PC-9 (cell line): ENCODE measurements around the gene GPR35. TPM values are rescaled to one million over a fixed set of nuclear protein-coding genes. Genes with fewer than 3 reads are reported as not detected.

Experiments
- BruUV-seq: library from RNA; stranded (reverse); fragments of 400-500 nt; replicated peaks from 2 replicates; lab custom pipeline; 2021; lab: Mats Ljungman, UMichigan
- CTCF ChIA-PET: fragments of 300-600 bp; sonication (Branson Sonifier 250); formaldehyde crosslinking; loops from one replicate; lab custom pipeline; 2022; ENCODE audit warnings: antibody characterized with exemption; lab: Charles Lee
- POLR2A ChIA-PET: fragments of 300-600 bp; sonication (Branson Sonifier 250); formaldehyde crosslinking; loops from one replicate; lab custom pipeline; 2022; ENCODE audit warnings: antibody characterized with exemption; ENCODE audit not compliant: unreplicated experiment; lab: Charles Lee
- DNase-seq, 2 experiments: peaks; one replicate each; pipeline versions ENCODE4 v3.0.0 to v3.0.0-alpha.2; 2015 to 2022; ENCODE audit warnings: mixed read lengths in 1 of 2
- H2AFZ ChIP-seq: fragments of 200-600 bp; sonication (generic); 2 replicates; pipeline ENCODE4 v1.8.1; 2017; ENCODE audit warnings: antibody characterized with exemption
- H3F3A ChIP-seq: fragments of 200-600 bp; sonication (generic); 2 replicates; pipeline ENCODE4 v1.8.1; 2017; ENCODE audit warnings: antibody characterized with exemption, mild to moderate bottlenecking, low read depth; ENCODE audit not compliant: insufficient read depth
- H3K27ac ChIP-seq: fragments of 200-600 bp; sonication (generic); 2 replicates; pipeline ENCODE4 v1.6.1; 2016; ENCODE audit warnings: mixed run types
- H3K27me3 ChIP-seq: fragments of 200-600 bp; sonication (generic); 2 replicates; pipeline ENCODE4 v1.6.1; 2016; ENCODE audit warnings: low read depth, mixed run types; ENCODE audit not compliant: insufficient read depth
- H3K36me3 ChIP-seq: fragments of 200-600 bp; sonication (generic); 2 replicates; pipeline ENCODE4 v1.6.1; 2016; ENCODE audit warnings: low read depth, mixed run types
- H3K4me1 ChIP-seq: fragments of 200-600 bp; sonication (generic); replicated peaks from 2 replicates; pipeline ENCODE4 v1.6.1; 2016; ENCODE audit warnings: mixed run types; ENCODE audit not compliant: insufficient read depth
- H3K4me2 ChIP-seq: fragments of 200-600 bp; sonication (generic); 2 replicates; pipeline ENCODE4 v1.6.1; 2017; ENCODE audit warnings: mixed run types
- H3K4me3 ChIP-seq: fragments of 200-600 bp; sonication (generic); 2 replicates; pipeline ENCODE4 v1.6.1; 2016; ENCODE audit warnings: mixed run types
- H3K79me2 ChIP-seq: fragments of 200-600 bp; sonication (generic); 2 replicates; pipeline ENCODE4 v1.6.1; 2017; ENCODE audit warnings: low read depth, mixed run types
- H3K9me2 ChIP-seq: fragments of 200-600 bp; sonication (generic); 2 replicates; pipeline ENCODE4 v1.8.1; 2017; ENCODE audit warnings: mild to moderate bottlenecking; ENCODE audit not compliant: insufficient read depth
- H3K9me3 ChIP-seq: fragments of 200-600 bp; sonication (generic); 2 replicates; pipeline ENCODE4 v1.8.1; 2016; ENCODE audit warnings: low read depth; ENCODE audit not compliant: insufficient read depth
- H4K20me1 ChIP-seq: fragments of 200-600 bp; sonication (generic); 2 replicates; pipeline ENCODE4 v1.8.1; 2017; ENCODE audit not compliant: insufficient read depth
- EZH2 ChIP-seq: fragments of 200-600 bp; sonication (generic); IDR thresholded peaks from 2 replicates; pipeline ENCODE4 v1.8.0; 2017; ENCODE audit warnings: antibody characterized with exemption, low read depth
- intact Hi-C: fragments of 100-400 bp; cut with micrococcal nuclease; formaldehyde crosslinking; loops from one replicate; pipeline ENCODE4 v1.10.0; 2022; ENCODE audit not compliant: unreplicated experiment
- total RNA-seq: library from RNA; stranded (reverse); gene quantifications from 2 replicates; pipeline ENCODE4 v1.2.3, GENCODE V29; 2021
- TF ChIP-seq, protein P1 (sequence below): fragments of 200-600 bp; sonication (generic); conservative IDR thresholded peaks from 2 replicates; pipeline ENCODE4 v1.6.1; 2017; ENCODE audit warnings: mixed run types, antibody characterized with exemption, mild to moderate bottlenecking, moderate library complexity

The GPR35 gene
- total RNA-seq, 1 experiment from 2014 or later = 1.1 TPM

DNA sequence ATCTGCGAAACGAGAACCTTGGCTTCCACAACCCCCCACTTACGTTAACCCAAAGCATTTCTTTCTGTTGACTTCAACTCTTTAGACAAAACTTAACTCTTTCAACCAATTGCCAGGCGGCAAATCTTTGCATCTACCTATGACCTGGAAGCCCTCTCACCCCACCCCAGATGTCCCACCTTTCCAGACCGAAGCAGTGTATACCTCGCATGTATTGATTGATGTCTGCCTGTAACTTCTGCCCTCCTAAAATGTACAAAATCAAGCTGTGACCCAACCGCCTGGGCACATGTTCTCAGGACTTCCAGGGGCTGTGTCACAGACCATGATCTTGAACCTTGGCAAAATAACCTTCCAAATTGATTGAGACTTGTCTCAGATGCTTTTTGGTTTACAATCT lies 45.1 kb downstream of the GPR35 start:
- Histone ChIP-seq H2AFZ (no peak overlapping the region), H3K79me2 (no peaks in the 10 kb centered on the region), H3K36me3 (no peaks in the 10 kb centered on the region), H3K9me3 (no peaks in the 10 kb centered on the region), H3K4me2 (no peak overlapping the region), H3K27ac (no peak overlapping the region), H3K27me3 (peaks cover 91% of the 10 kb centered on the region), H3F3A (no peaks in the 10 kb centered on the region), H4K20me1 (no peaks in the 10 kb centered on the region), H3K4me3 (no peak overlapping the region), H3K9me2 (no peaks in the 10 kb centered on the region), H3K4me1 (no peaks in the 10 kb centered on the region)
- CTCF ChIA-PET = interaction anchor here (0.7 kb wide), 1 partner anchor 171 kb away, joined by 3 read pairs; no protein-coding TSS in a partner anchor
- no TSS peak for BruUV-seq
- POLR2A ChIA-PET = no interaction called here
- TF ChIP-seq, protein P1, sequence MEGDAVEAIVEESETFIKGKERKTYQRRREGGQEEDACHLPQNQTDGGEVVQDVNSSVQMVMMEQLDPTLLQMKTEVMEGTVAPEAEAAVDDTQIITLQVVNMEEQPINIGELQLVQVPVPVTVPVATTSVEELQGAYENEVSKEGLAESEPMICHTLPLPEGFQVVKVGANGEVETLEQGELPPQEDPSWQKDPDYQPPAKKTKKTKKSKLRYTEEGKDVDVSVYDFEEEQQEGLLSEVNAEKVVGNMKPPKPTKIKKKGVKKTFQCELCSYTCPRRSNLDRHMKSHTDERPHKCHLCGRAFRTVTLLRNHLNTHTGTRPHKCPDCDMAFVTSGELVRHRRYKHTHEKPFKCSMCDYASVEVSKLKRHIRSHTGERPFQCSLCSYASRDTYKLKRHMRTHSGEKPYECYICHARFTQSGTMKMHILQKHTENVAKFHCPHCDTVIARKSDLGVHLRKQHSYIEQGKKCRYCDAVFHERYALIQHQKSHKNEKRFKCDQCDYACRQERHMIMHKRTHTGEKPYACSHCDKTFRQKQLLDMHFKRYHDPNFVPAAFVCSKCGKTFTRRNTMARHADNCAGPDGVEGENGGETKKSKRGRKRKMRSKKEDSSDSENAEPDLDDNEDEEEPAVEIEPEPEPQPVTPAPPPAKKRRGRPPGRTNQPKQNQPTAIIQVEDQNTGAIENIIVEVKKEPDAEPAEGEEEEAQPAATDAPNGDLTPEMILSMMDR = no peak
- TF ChIP-seq EZH2 = no peak
- DNase-seq = no peak
- intact Hi-C loops = no loop called here

DNA sequence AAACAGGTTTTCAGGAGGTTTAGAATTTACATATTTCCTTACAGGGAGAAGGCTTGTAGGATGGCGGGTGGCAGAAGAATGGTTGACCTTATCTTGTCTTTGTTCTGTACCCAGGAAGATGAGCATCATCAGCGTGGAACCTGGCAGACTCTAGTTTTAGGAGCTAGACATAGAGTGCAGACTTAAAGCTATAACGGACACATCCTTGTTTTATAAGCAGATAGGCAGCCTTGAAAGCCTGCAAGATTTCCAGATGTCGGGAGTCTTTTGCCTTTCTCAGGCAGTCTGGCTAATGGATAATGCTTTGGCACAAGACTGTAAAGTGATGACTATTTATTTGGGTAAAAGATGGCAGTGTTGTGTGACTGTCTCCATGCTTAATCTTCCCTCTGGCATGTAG lies 45.7 kb downstream of the GPR35 start:
- H3F3A ChIP-seq = no peaks in the 10 kb centered on the region
- no peaks in the 10 kb centered on the region for H3K9me3 ChIP-seq
- intact Hi-C loops = no loop called here

DNA sequence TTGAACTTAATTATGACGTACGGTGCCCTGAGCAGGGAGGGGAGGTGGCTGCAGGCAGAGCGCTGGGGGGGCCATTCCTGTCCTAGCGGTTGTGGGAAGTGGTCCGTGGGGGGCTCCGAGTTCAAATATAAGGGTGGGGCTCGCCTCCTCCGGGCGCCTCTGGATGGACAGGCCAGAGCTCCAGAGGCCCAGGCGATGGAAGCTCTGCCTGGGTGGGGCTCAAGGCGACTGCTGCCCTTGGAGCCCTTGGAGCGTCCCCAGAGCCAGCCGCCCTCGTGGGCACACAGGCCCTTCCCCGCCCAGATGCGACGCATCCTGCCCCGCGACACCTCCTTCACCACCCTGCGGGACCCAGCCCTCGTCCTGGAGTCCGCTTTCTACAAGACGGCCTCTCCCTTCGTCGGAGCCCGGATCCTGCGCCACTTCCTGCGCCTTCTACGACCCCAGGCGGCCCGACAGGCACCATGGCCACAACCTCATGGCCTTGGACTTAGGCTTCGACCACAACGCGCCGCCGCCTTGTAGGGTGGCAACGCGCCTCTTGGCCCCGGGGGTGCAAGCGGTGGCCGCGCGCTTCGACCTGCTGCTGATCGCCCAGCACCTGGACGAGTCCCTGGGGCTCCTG lies 46.9 kb downstream of the GPR35 start:
- Histone ChIP-seq H3K4me2 (no peak overlapping the region), H3K9me3 (no peaks in the 10 kb centered on the region), H3K4me3 (no peak overlapping the region), H3K27ac (no peak overlapping the region), H2AFZ (no peak overlapping the region), H4K20me1 (no peaks in the 10 kb centered on the region), H3F3A (no peaks in the 10 kb centered on the region), H3K27me3 (peaks cover 73% of the 10 kb centered on the region), H3K36me3 (no peaks in the 10 kb centered on the region), H3K4me1 (no peaks in the 10 kb centered on the region), H3K79me2 (no peaks in the 10 kb centered on the region), H3K9me2 (no peaks in the 10 kb centered on the region)
- TF ChIP-seq EZH2 = no peak
- TF ChIP-seq, protein P1 = no peak
- ChIA-PET CTCF (no interaction called here), POLR2A (no interaction called here)
- DNase-seq = no peak
- intact Hi-C loops = no loop called here
- BruUV-seq = no TSS peak

More for the DNA sequence above, 45.7 kb downstream of the GPR35 start:
- H3K36me3 ChIP-seq = no peaks in the 10 kb centered on the region
- ChIA-PET POLR2A (no interaction called here), CTCF (interaction anchor here (0.7 kb wide), 1 partner anchor 170 kb away, joined by 3 read pairs; no protein-coding TSS in a partner anchor)
- H3K27ac ChIP-seq = no peak overlapping the region
- no TSS peak for BruUV-seq
- no peaks in the 10 kb centered on the region for H3K79me2 ChIP-seq
- H3K27me3 ChIP-seq = peaks cover 85% of the 10 kb centered on the region
- no peak overlapping the region for H3K4me3 ChIP-seq
- no peak overlapping the region for H2AFZ ChIP-seq
- no peak overlapping the region for H3K4me2 ChIP-seq
- H3K9me2 ChIP-seq = no peaks in the 10 kb centered on the region
- no peaks in the 10 kb centered on the region for H3K4me1 ChIP-seq
- TF ChIP-seq EZH2 = no peak
- TF ChIP-seq, protein P1 = no peak
- DNase-seq = no peak
- H4K20me1 ChIP-seq = no peaks in the 10 kb centered on the region
